Measurements from ENCODE around the gene LRRC4. TPM values are rescaled to one million over a fixed set of nuclear protein-coding genes. Genes with fewer than 3 reads are reported as not detected.

The LRRC4 gene
- total RNA-seq, 1 experiment from 2014 or later: 0.39 TPM

GRCh38 chr7:128003167-128003566, 28.1 kb downstream of the LRRC4 start:
- no peaks in the 10 kb centered on the region for H3K79me2 ChIP-seq (ENCODE audit: low read depth)
- BruUV-seq (replicated peaks): no TSS peak
- no peak overlapping the region for H3K4me2 ChIP-seq
- no peaks in the 10 kb centered on the region for H3K9me2 ChIP-seq (ENCODE audit: insufficient read depth)
- no peak for DNase-seq
- no peaks in the 10 kb centered on the region for H4K20me1 ChIP-seq (ENCODE audit: insufficient read depth)
- no peaks in the 10 kb centered on the region for H3K36me3 ChIP-seq (ENCODE audit: low read depth)
- H3K4me3 ChIP-seq: no peak overlapping the region
- no peaks in the 10 kb centered on the region for H3K4me1 ChIP-seq (replicated peaks; ENCODE audit: insufficient read depth)
- intact Hi-C loops (cut with micrococcal nuclease; ENCODE audit: unreplicated experiment): no loop called here
- no peak overlapping the region for H2AFZ ChIP-seq
- CTCF ChIA-PET: no interaction called here
- POLR2A ChIA-PET (ENCODE audit: unreplicated experiment): no interaction called here
- no peaks in the 10 kb centered on the region for H3F3A ChIP-seq (ENCODE audit: insufficient read depth, low read depth)
- H3K27ac ChIP-seq: no peak overlapping the region
- TF ChIP-seq EZH2 (IDR thresholded peaks at IDR 0.05; ENCODE audit: low read depth): no peak
- TF ChIP-seq CTCF (conservative IDR thresholded peaks at IDR 0.05): no peak
- no peaks in the 10 kb centered on the region for H3K27me3 ChIP-seq (ENCODE audit: insufficient read depth, low read depth)
- H3K9me3 ChIP-seq (ENCODE audit: insufficient read depth, low read depth): no peaks in the 10 kb centered on the region

- no peaks in the 10 kb centered on the region for H3K9me3 ChIP-seq (ENCODE audit: insufficient read depth, low read depth)
- no peak for DNase-seq
- H3K27ac ChIP-seq: no peak overlapping the region
- no peaks in the 10 kb centered on the region for H3K4me1 ChIP-seq (replicated peaks; ENCODE audit: insufficient read depth)
- TF ChIP-seq CTCF (conservative IDR thresholded peaks at IDR 0.05) (no peak), EZH2 (IDR thresholded peaks at IDR 0.05; ENCODE audit: low read depth) (no peak)
- POLR2A ChIA-PET (ENCODE audit: unreplicated experiment): interaction anchor here (0.6 kb wide), 1 partner anchor 15 kb away, joined by 5 read pairs; no protein-coding TSS in a partner anchor
- H3K9me2 ChIP-seq (ENCODE audit: insufficient read depth): no peaks in the 10 kb centered on the region
- no TSS peak for BruUV-seq (replicated peaks)
- no peaks in the 10 kb centered on the region for H3F3A ChIP-seq (ENCODE audit: insufficient read depth, low read depth)
- no peak overlapping the region for H3K4me2 ChIP-seq
- H2AFZ ChIP-seq: no peak overlapping the region
- no peak overlapping the region for H3K4me3 ChIP-seq
- CTCF ChIA-PET: interaction anchor here (0.6 kb wide), 1 partner anchor 25 kb away, joined by 4 read pairs; no protein-coding TSS in a partner anchor
- H3K36me3 ChIP-seq (ENCODE audit: low read depth): no peaks in the 10 kb centered on the region
- H3K27me3 ChIP-seq (ENCODE audit: insufficient read depth, low read depth): no peaks in the 10 kb centered on the region
- H4K20me1 ChIP-seq (ENCODE audit: insufficient read depth): no peaks in the 10 kb centered on the region
- H3K79me2 ChIP-seq (ENCODE audit: low read depth): no peaks in the 10 kb centered on the region
- intact Hi-C loops (cut with micrococcal nuclease; ENCODE audit: unreplicated experiment): no loop called here
Measured at GRCh38 chr7:128000854-128001265, 30.4 kb downstream of the LRRC4 start.

- TF ChIP-seq EZH2 (IDR thresholded peaks at IDR 0.05; ENCODE audit: low read depth) (no peak), CTCF (conservative IDR thresholded peaks at IDR 0.05) (no peak)
- H3K4me1 ChIP-seq (replicated peaks; ENCODE audit: insufficient read depth): no peaks in the 10 kb centered on the region
- no peaks in the 10 kb centered on the region for H3K36me3 ChIP-seq (ENCODE audit: low read depth)
- no peaks in the 10 kb centered on the region for H3K79me2 ChIP-seq (ENCODE audit: low read depth)
- intact Hi-C loops (cut with micrococcal nuclease; ENCODE audit: unreplicated experiment): no loop called here
- no peak overlapping the region for H2AFZ ChIP-seq
- CTCF ChIA-PET: interaction anchor here (0.6 to 0.7 kb wide), 2 partner anchors 108 to 135 kb away, joined by 3 to 6 read pairs; no protein-coding TSS in a partner anchor
- DNase-seq: no peak
- BruUV-seq (replicated peaks): no TSS peak
- no peak overlapping the region for H3K4me2 ChIP-seq
- POLR2A ChIA-PET (ENCODE audit: unreplicated experiment): interaction anchor here (0.7 kb wide), 1 partner anchor 17 kb away, joined by 6 read pairs; no protein-coding TSS in a partner anchor
- H4K20me1 ChIP-seq (ENCODE audit: insufficient read depth): no peaks in the 10 kb centered on the region
- H3K27me3 ChIP-seq (ENCODE audit: insufficient read depth, low read depth): no peaks in the 10 kb centered on the region
- H3K27ac ChIP-seq: no peak overlapping the region
- no peak overlapping the region for H3K4me3 ChIP-seq
- no peaks in the 10 kb centered on the region for H3K9me2 ChIP-seq (ENCODE audit: insufficient read depth)
- no peaks in the 10 kb centered on the region for H3F3A ChIP-seq (ENCODE audit: insufficient read depth, low read depth)
- H3K9me3 ChIP-seq (ENCODE audit: insufficient read depth, low read depth): no peaks in the 10 kb centered on the region
Measured at GRCh38 chr7:128000048-128000447, 31.2 kb downstream of the LRRC4 start.
